Lower leg skin (tissue), 3 donors: ENCODE data around the gene EIF6.

ENCODE experiments used
- CTCF ChIP-seq, 3 donors: fragments of 450-650 bp; IDR thresholded peaks; one replicate each; pipeline ENCODE4 v1.5.1; 2016; ENCODE audit warnings: antibody characterized with exemption in 3 of 3, mild to moderate bottlenecking in 3 of 3, moderate library complexity in 2 of 3
- POLR2A ChIP-seq, 2 donors: fragments of 450-650 bp; IDR thresholded peaks; one replicate each; pipeline ENCODE4 v1.6.1; 2016 to 2017; ENCODE audit warnings: antibody characterized with exemption in 2 of 2, mild to moderate bottlenecking in 1 of 2, moderate library complexity in 1 of 2

- TF ChIP-seq CTCF (IDR thresholded peaks at IDR 0.05) (no peak), POLR2A (IDR thresholded peaks at IDR 0.05) (no peak)
These were observed 31.6 kb downstream of the EIF6 start for GRCh38 chr20:35253010-35253409.
